Stimulated activated naive CD8-positive, alpha-beta T cell treated with anti-CD3 and anti-CD28 coated beads, Interleukin-15, amount 100 ng/mL, for 72 hours (primary cell): ENCODE measurements around the gene APOC4.
A peak's percentile ranks its signal among the peaks of the same experiment; 100 is the strongest.
"Not testable (repeated sequence)": the region's sequence is repeated elsewhere in the genome, so short reads cannot be mapped to it uniquely, and the experiment has no call there.

Experiments used
- ATAC-seq: fragments of 150-1000 bp; cut with Tn5 transposase; 2 replicates; pipeline ENCODE4 v1.10.0; 2021; ENCODE audit warnings: mild to moderate bottlenecking, moderate library complexity
- DNase-seq, 2 donors: peaks; one replicate each; pipeline ENCODE4 v3.0.0; 2021 to 2022
- H3K27ac Mint-ChIP-seq, 2 donors: one replicate each; pipeline ENCODE4 v1.8.0; 2022; ENCODE audit warnings: mild to moderate bottlenecking in 2 of 2, mixed read lengths in 2 of 2, moderate library complexity in 2 of 2
- H3K27me3 Mint-ChIP-seq: one replicate; pipeline ENCODE4 v1.8.0; 2022; ENCODE audit warnings: mixed read lengths
- H3K4me1 Mint-ChIP-seq: one replicate; pipeline ENCODE4 v1.8.0; 2022; ENCODE audit warnings: mild to moderate bottlenecking, mixed read lengths
- H3K4me3 Mint-ChIP-seq, 2 donors: one replicate each; pipeline ENCODE4 v1.8.0; 2022; ENCODE audit warnings: mild to moderate bottlenecking in 2 of 2, mixed read lengths in 2 of 2, moderate library complexity in 1 of 2
- H3K9me3 Mint-ChIP-seq, 2 donors: one replicate each; pipeline ENCODE4 v1.8.0; 2022; ENCODE audit warnings: mixed read lengths in 2 of 2

APOC4 gene

GRCh38 chr19:44909775-44910174, 32.3 kb upstream of the APOC4 start:
- Mint-ChIP-seq H3K27ac (no peak overlapping the region), H3K4me3 (no peak overlapping the region), H3K27me3 (peaks cover 89% of the 10 kb centered on the region), H3K9me3 (no peaks in the 10 kb centered on the region), H3K4me1 (peaks cover 37% of the 10 kb centered on the region)
- no peak for ATAC-seq
- no peak for DNase-seq

- H3K4me1 Mint-ChIP-seq = peaks cover 24% of the 10 kb centered on the region
- H3K9me3 Mint-ChIP-seq, H3K27ac Mint-ChIP-seq, DNase-seq, ATAC-seq, H3K4me3 Mint-ChIP-seq: not testable (repeated sequence)
- peaks cover 72% of the 10 kb centered on the region for H3K27me3 Mint-ChIP-seq
These were observed 30.1 kb upstream of the APOC4 start for GRCh38 chr19:44911896-44912295.

GRCh38 chr19:44912854-44913253, 29.2 kb upstream of the APOC4 start:
- Mint-ChIP-seq H3K4me3 (no peak overlapping the region), H3K9me3 (no peaks in the 10 kb centered on the region), H3K4me1 (peaks cover 24% of the 10 kb centered on the region), H3K27me3 (peaks cover 62% of the 10 kb centered on the region), H3K27ac (no peak overlapping the region)
- ATAC-seq = no peak
- no peak for DNase-seq

GRCh38 chr19:44913512-44914432, 28.3 kb upstream of the APOC4 start:
- not testable (repeated sequence) for H3K27ac Mint-ChIP-seq, H3K9me3 Mint-ChIP-seq, ATAC-seq, DNase-seq
- Mint-ChIP-seq H3K4me3 (peak overlapping the region; percentile 96 to 99), H3K4me1 (peaks cover 24% of the 10 kb centered on the region), H3K27me3 (peaks cover 60% of the 10 kb centered on the region)

- H3K27me3 Mint-ChIP-seq = peaks cover 54% of the 10 kb centered on the region
- ATAC-seq (peak; percentile 97), DNase-seq (peak; percentile 78 to 81)
- H3K4me1 Mint-ChIP-seq = peaks cover 24% of the 10 kb centered on the region
- peak within 1 kb of the TSS; percentile 98 to 99 for H3K27ac Mint-ChIP-seq
- not testable (repeated sequence) for H3K9me3 Mint-ChIP-seq
- H3K4me3 Mint-ChIP-seq = peak within 1 kb of the TSS; percentile 96 to 99
These were observed 27.4 kb upstream of the APOC4 start, which contains the start of gene APOC1 for GRCh38 chr19:44914433-44915206. APOC1 (plus strand) TSS chr19:44914608; CDS start chr19:44914892, 284 bp downstream.

GRCh38 chr19:44924243-44924725, 17.8 kb upstream of the APOC4 start:
- H3K4me3 Mint-ChIP-seq = no peak overlapping the region
- H3K27ac Mint-ChIP-seq = no peak overlapping the region
- no peak for DNase-seq
- no peak for ATAC-seq
- H3K9me3 Mint-ChIP-seq = no peaks in the 10 kb centered on the region
- H3K4me1 Mint-ChIP-seq = peaks cover 20% of the 10 kb centered on the region
- H3K27me3 Mint-ChIP-seq = peaks cover 33% of the 10 kb centered on the region

- Mint-ChIP-seq H3K4me3 (no peak overlapping the region), H3K4me1 (peaks cover 20% of the 10 kb centered on the region), H3K27ac (no peak overlapping the region), H3K9me3 (no peaks in the 10 kb centered on the region), H3K27me3 (peaks cover 33% of the 10 kb centered on the region)
- DNase-seq (no peak), ATAC-seq (no peak)
These were observed 16.7 kb upstream of the APOC4 start for GRCh38 chr19:44925114-44925891.

- not testable (repeated sequence) for H3K9me3 Mint-ChIP-seq, DNase-seq
- peak; percentile 41 for ATAC-seq
- Mint-ChIP-seq H3K27ac (peak overlapping the region in 1 of 2 donors; percentile 14), H3K27me3 (peaks cover 33% of the 10 kb centered on the region), H3K4me3 (peak overlapping the region; percentile 50 to 83), H3K4me1 (peaks cover 20% of the 10 kb centered on the region)
These were observed 15.6 kb upstream of the APOC4 start for GRCh38 chr19:44926245-44927077.

GRCh38 chr19:44927746-44928145, 14.3 kb upstream of the APOC4 start:
- no peak for ATAC-seq
- Mint-ChIP-seq H3K4me3 (no peak overlapping the region), H3K4me1 (peaks cover 20% of the 10 kb centered on the region), H3K27ac (no peak overlapping the region), H3K9me3 (no peaks in the 10 kb centered on the region), H3K27me3 (peaks cover 33% of the 10 kb centered on the region)
- DNase-seq = no peak

- no peak for DNase-seq
- no peak for ATAC-seq
- Mint-ChIP-seq H3K4me3 (no peak overlapping the region), H3K4me1 (peaks cover 20% of the 10 kb centered on the region), H3K27ac (no peak overlapping the region), H3K9me3 (no peaks in the 10 kb centered on the region), H3K27me3 (peaks cover 22% of the 10 kb centered on the region)
These were observed 11.9 kb upstream of the APOC4 start for GRCh38 chr19:44930088-44930487.

- DNase-seq (no peak), ATAC-seq (no peak)
- peaks cover 7% of the 10 kb centered on the region for H3K27me3 Mint-ChIP-seq
- H3K27ac Mint-ChIP-seq = no peak overlapping the region
- H3K4me1 Mint-ChIP-seq = peaks cover 8% of the 10 kb centered on the region
- H3K4me3 Mint-ChIP-seq = no peak overlapping the region
- no peaks in the 10 kb centered on the region for H3K9me3 Mint-ChIP-seq
These were observed 10.5 kb upstream of the APOC4 start for GRCh38 chr19:44931541-44931940.

GRCh38 chr19:44939668-44940067, 2.4 kb upstream of the APOC4 start:
- no peak for DNase-seq
- no peak overlapping the region for H3K4me3 Mint-ChIP-seq
- no peaks in the 10 kb centered on the region for H3K27me3 Mint-ChIP-seq
- no peak for ATAC-seq
- H3K27ac Mint-ChIP-seq = no peak overlapping the region
- H3K4me1 Mint-ChIP-seq = peaks cover 4% of the 10 kb centered on the region
- no peaks in the 10 kb centered on the region for H3K9me3 Mint-ChIP-seq

- no peak overlapping the region for H3K4me3 Mint-ChIP-seq
- no peaks in the 10 kb centered on the region for H3K9me3 Mint-ChIP-seq
- H3K27me3 Mint-ChIP-seq = no peaks in the 10 kb centered on the region
- DNase-seq (no peak), ATAC-seq (no peak)
- H3K4me1 Mint-ChIP-seq = peaks cover 4% of the 10 kb centered on the region
- no peak overlapping the region for H3K27ac Mint-ChIP-seq
These were observed 1.8 kb downstream of the APOC4 start for GRCh38 chr19:44943801-44944249.

- ATAC-seq (no peak), DNase-seq (no peak)
- no peaks in the 10 kb centered on the region for H3K27me3 Mint-ChIP-seq
- H3K9me3 Mint-ChIP-seq = no peaks in the 10 kb centered on the region
- peaks cover 4% of the 10 kb centered on the region for H3K4me1 Mint-ChIP-seq
- no peak overlapping the region for H3K27ac Mint-ChIP-seq
- no peak overlapping the region for H3K4me3 Mint-ChIP-seq
These were observed 5.1 kb downstream of the APOC4 start for GRCh38 chr19:44947041-44947581.
